GM21737 (cell line): Measurements from ENCODE around the gene EPX.

Experiments used
- ATAC-seq: cut with Tn5 transposase; IDR thresholded peaks from one replicate; pipeline ENCODE4 v1.9.1; 2021; ENCODE audit warnings: mild to moderate bottlenecking, moderate library complexity; ENCODE audit not compliant: unreplicated experiment

Gene EPX

DNA sequence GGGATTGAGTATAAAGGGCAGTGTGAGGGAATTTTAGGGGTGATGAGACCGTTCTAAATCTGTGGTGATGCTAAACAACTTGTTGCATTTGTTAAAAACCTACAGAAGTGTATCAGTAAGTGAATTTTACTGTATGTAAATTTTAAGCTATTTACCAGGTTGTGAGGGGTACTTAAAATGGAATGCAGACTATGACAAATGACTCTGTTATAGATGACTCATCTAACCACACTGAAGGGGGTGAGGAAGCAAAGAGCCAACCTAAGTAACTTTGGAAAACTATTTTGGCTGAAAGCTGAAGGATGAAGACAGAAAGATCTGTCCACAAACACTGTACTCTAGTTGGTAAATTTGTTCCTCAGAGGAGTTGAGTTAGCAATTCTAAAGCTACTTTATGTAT lies 31.8 kb downstream of the EPX start:
- no peak for ATAC-seq

- ATAC-seq, result no peak
These were observed 35.2 kb downstream of the EPX start for GRCh38 chr17:58227733-58228132.

DNA sequence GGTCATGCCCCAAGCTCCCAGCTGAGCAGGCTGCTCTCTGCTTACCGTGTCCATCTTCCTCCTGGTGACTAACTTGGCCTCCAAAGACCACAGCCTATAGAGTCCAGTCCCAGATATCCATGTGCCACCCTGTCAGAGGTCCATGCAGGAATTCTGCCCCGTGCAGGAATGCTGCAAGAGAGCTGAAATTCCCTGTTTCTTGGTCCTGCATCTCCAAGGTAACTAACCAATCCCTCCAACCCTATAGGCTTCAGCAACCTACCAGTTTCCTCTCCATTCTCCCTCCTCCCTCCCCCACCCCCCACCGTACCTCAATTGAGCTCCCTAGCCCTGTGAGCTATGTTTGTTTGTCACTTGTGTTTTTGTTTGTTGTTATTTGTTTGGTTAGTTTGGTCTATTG lies 36.2 kb downstream of the EPX start:
- ATAC-seq, result no peak

DNA sequence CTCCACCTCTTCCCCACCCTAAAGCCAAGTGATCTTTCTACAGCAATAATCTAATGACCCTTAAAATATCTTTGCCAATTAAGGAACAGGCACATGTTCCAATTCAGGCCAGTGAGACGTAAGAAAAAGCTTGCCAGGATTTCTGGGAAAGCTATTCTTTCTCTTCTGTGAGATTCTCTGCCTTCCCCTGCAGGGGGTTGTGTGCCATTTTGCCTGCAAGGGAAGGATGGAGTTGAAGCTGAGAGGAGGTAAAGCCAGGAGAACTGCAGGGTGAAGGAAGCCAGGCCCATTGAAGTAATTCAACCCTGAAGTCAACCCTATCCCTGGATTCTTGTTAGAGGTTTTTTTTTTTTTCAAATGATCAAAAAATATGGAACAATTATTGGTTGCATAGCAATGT lies 36.9 kb downstream of the EPX start:
- no peak for ATAC-seq

DNA sequence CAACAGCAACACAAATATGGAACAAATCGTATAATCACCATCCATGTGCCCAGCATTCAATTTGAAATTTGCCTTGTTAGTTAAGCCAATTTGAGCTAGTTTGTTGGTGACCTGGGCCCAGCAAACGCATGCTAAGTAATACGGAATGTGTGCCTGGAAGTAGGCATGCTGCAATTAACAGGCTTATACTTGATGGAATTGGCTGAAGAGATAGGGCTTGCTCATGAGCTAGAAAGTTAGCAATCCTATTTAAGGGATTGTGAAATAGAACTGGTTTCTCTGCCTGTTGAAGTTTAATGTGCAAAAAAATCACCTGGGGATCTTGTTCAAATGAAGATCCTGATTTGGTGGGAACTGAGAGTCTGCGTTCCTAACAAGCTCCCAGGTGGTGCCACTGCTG lies 37.4 kb downstream of the EPX start:
- ATAC-seq, result no peak

DNA sequence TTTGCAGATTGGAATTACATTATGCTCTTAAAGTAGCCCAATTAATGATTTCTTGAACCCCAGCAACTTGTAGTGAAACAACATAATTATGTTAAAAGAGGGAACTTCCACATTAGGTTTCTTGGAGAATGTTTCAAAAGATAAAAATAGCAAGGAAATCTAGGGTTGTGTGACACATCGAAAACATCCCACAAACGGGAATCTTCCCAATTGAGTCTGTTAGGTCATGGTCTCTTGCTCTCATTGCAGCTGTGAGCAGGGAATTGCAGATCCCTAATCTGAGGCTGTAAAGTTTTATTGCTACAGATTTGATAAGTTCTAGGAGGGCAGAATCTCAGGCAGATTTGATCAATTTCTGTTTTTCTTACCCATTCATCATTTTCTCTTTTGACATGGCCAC lies 39.1 kb downstream of the EPX start:
- no peak for ATAC-seq

DNA sequence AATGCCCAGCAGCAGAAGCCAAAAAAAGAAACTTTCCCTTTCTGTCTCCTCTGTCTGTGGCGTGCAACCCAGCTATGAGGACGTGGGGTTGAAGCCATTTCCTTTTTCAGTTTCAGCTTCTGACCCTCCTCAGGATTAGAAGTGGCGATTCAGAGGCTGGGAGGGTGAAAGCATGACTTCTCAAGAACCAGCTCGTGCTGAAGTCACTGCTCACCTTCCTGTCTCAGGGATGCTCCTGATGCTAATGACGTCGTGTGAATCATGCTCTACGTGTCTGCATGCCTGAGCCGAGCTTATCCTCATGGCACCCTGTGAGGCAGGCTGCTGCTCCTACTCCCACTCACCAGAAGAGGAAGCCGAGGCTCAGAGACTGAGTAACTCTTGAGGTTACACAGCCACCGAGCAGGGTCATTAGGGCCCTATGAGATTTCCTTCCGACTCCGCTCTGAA lies 40.2 kb downstream of the EPX start:
- ATAC-seq, result peak; percentile 77

- peak; percentile 39 for ATAC-seq
These were observed 41.0 kb downstream of the EPX start for GRCh38 chr17:58233543-58233942.

DNA sequence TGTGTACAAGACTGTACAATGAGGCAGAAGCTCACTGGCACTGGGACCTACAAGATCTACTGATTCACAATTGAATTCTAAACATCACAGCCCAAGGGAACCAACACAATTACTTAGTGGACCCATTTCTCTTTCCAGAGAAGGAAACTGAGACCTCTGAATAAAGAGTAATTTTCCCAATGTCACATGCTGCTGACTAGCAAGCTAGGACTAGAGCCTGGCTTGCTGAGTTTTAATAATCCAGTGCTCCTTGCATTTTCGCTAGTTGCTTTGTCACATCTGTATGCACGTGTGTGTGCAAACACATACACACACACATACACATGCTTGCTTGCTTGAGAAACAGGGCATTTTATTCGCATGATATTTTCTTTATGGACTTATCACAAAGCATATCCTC lies 42.0 kb downstream of the EPX start:
- ATAC-seq, result no peak

DNA sequence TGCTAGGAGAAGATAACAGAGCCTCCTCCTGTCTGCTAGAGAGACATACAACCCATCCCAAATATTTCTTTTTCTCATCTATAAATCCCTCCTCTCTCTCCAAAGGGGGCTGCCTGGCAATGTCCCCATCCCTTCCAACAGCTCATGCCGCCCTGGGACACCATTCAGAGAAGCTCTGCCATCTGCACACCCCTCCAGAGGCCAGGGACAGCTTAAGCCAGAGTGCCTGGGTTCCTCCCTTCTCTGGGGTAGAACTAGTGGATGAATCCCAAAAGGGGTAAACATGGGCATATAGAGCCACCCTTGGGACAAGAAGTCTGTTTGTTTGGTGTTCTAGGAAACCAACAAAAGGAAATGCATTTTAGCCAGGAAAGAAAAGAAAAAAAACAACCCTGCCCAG lies 43.3 kb downstream of the EPX start:
- no peak for ATAC-seq

GRCh38 chr17:58236394-58236793 lies 43.9 kb downstream of the EPX start:
- no peak for ATAC-seq

- no peak for ATAC-seq
These were observed 45.7 kb downstream of the EPX start, which contains the start of gene LPO for GRCh38 chr17:58238147-58238634. Gene LPO (plus strand): TSS chr17:58238584. CDS start chr17:58242980, 4,396 bp downstream.

- no peak for ATAC-seq
These were observed 47.5 kb downstream of the EPX start for GRCh38 chr17:58239987-58240386.

DNA sequence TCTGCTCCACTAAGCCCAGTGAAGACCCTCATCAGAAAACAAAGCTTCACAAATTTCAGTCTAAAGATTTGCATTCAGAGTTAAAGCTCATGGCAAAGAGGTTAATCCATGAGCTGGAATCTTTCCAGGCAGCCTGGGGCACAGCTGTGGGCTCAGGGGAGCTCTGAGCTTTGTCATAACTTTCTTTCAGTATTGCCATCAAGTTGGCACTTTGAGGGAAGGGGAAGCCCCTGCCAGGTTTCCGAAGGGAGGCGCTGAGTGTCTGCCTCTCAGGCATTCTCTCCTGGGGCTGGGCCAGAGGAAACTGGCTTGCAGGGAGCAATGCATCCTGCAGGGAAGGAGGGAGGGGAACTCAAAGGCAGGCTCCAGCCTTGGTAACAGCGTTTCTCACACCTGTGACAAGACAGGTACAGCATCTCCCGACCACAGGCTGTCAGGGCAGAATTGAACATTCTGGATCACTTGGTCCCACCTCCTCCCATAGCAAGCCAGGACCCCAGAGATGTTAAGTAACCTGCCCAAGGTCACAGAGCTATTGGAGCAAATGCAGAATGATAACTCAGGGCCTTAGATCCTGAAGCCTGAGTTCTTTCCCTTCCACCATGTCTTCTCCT lies 49.8 kb downstream of the EPX start:
- no peak for ATAC-seq

- no peak for ATAC-seq
These were observed 52.4 kb downstream of the EPX start for GRCh38 chr17:58244963-58245362.

- no peak for ATAC-seq
These were observed 53.0 kb downstream of the EPX start for GRCh38 chr17:58245428-58246103.

DNA sequence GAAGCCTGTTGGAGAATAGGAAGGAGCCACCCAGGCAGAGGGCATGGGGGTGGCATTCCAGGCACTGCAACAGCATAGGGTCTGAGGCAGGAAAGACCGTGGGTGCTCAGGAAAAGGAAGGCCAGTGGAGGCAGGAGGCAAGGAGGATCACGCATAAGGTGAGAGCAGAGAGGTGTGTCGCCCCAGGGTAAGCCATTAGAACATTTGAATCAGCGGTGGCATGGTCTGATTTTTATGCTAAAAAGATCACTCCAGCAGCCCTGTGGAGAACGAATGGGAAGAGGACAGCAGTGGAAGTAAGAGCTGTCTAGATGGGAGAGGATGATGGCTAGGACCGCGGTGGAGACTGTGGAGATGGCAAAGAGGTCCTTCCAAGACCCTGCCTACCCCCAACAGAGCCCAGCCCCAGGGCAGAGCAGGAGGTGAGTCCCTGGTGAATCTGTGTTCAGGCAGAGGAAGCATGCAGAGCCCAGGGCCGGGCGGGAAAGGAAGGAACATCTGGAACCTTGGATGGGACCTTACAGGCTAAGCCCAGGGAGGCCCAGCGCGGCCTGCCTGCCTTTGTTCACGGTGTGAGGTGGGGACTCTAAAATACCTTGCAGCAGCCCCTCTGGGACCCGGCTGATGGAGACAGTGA lies 53.7 kb downstream of the EPX start:
- ATAC-seq, result no peak

- no peak for ATAC-seq
These were observed 54.3 kb downstream of the EPX start for GRCh38 chr17:58246781-58247180.

- ATAC-seq, result no peak
These were observed 55.2 kb downstream of the EPX start for GRCh38 chr17:58247511-58248363.

DNA sequence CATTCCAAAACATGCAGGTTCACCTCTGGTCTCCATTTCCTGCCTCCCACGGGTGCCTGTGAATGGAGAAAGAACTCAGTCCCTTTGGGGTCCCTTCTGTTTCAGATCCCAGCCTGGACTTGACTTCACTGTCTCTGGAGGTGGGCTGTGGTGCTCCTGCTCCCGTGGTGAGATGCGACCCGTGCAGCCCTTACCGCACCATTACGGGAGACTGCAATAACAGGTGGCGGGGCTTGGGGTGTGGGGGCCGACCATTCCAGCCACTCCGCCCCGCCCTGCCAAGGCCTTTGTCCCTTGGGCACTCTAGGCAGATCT lies 56.4 kb downstream of the EPX start:
- ATAC-seq, result no peak
